Sigmoid colon (tissue), 7 donors: ENCODE results near the gene HRAS. TPM values are rescaled to one million over a fixed set of nuclear protein-coding genes. Genes with fewer than 3 reads are reported as not detected.

Source experiments
- DNase-seq: peaks from one replicate; pipeline ENCODE4 v3.0.0-alpha.2; 2019
- H3K27ac ChIP-seq, 4 donors: fragments of 200-600 bp; sonication (generic); one replicate each; pipeline ENCODE4 v1.5.1; 2016 to 2019; ENCODE audit warnings: mild to moderate bottlenecking in 1 of 4
- H3K27me3 ChIP-seq, 3 donors: fragments of 200-600 bp; sonication (generic); one replicate each; pipeline ENCODE4 v1.5.1; 2019; ENCODE audit warnings: mild to moderate bottlenecking in 1 of 3
- H3K36me3 ChIP-seq, 4 donors: fragments of 200-600 bp; sonication (generic); one replicate each; pipeline ENCODE4 v1.5.1; 2016 to 2019
- H3K4me1 ChIP-seq, 4 donors: fragments of 200-600 bp; sonication (generic); one replicate each; pipeline ENCODE4 v1.5.1; 2017 to 2019
- H3K4me3 ChIP-seq, 4 donors: fragments of 200-600 bp; sonication (generic); one replicate each; pipeline ENCODE4 v1.5.1; 2017 to 2019; ENCODE audit warnings: mild to moderate bottlenecking in 2 of 4, moderate library complexity in 1 of 4
- H3K9me3 ChIP-seq, 4 donors: fragments of 200-600 bp in 3 of 4; sonication (generic) in 3 of 4; one replicate each; pipeline versions ENCODE4 v1.5.1 to v1.6.1; 2013 to 2019
- EP300 ChIP-seq, 4 donors: sonication (generic); formaldehyde crosslinking; IDR thresholded peaks; one replicate each; pipeline ENCODE4 v1.6.1; 2017; ENCODE audit warnings: antibody characterized with exemption in 4 of 4
- POLR2A ChIP-seq, 2 donors: fragments of 450-650 bp; IDR thresholded peaks; one replicate each; pipeline ENCODE4 v1.6.1; 2016; ENCODE audit warnings: antibody characterized with exemption in 2 of 2, mild to moderate bottlenecking in 2 of 2, moderate library complexity in 2 of 2
- POLR2AphosphoS5 ChIP-seq, 4 donors: sonication (generic); formaldehyde crosslinking; IDR thresholded peaks; one replicate each; pipeline ENCODE4 v1.6.1; 2017; ENCODE audit warnings: antibody characterized with exemption in 4 of 4
- WGBS, 2 donors: extraction: QIAGEN DNeasy Blood & Tissue Kit; methylation state at CpG; one replicate each; pipeline ENCODE4 v1.1.7; 2013; 5-methylcytosine and 5-hydroxymethylcytosine counted together
- intact Hi-C: fragments of 100-400 bp; cut with DNase I; formaldehyde crosslinking; loops from one replicate; pipeline ENCODE4 v1.15.1; 2023
- polyA plus RNA-seq, 3 donors: library from polyadenylated mRNA; stranded (reverse); fragments of 200-250 nt; gene quantifications; one replicate each; pipeline ENCODE4 v1.2.3, GENCODE V29; 2013
- total RNA-seq, 4 donors: library from RNA; depleted of rRNA; stranded (reverse); fragments of >200 nt; gene quantifications; one replicate each; pipeline ENCODE4 v1.1.0, GENCODE V29; 2016
- TF ChIP-seq, protein P1 (sequence below), 4 experiments: fragments of 450-650 bp in 3 of 4; fragments of 200-600 bp in 1 of 4; IDR thresholded peaks; one replicate each; pipeline ENCODE4 v1.5.1; 2016 to 2019; ENCODE audit warnings: antibody characterized with exemption in 4 of 4, mild to moderate bottlenecking in 3 of 4, moderate library complexity in 2 of 4
- donor health status: healthy with polysubstance abuse.
- donor health status: Bipolar disorder and iron deficiency.
- donor health status: healthy.

The HRAS gene
- total and polyA plus RNA-seq, 7 donors = 27.8 to 76.1 (median 44.6) TPM

DNA sequence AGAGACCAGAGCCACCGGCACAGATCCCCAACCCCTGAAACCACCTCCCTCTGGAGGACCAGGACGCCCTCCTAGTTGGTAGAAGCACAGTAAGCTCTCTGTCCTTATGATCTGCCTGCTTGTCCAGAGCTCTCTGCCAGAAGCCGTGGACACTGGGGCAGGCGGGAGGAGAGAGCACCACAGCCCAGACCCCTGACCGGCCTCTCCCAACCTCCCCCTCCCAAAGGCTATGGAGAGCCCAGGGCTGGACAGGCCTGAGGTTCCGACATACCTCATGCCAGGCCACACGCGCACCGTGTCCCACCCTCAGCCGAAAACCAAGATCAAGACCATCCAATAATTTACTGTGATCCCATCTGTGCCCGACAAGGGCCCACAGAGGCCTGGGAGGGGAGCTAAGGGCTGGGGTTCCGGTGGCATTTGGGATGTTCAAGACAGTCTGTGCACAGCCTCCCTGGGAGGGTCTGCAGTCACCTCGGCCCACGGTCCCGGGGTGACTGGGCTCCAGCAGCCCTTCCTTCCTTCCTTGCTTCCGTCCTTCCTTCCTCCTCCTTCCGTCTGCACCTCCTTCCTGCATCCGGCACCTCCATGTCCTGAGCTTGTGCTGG lies 3.4 kb downstream of the HRAS start:
- no peak for TF ChIP-seq POLR2A (IDR thresholded peaks at IDR 0.05)
- no peak for TF ChIP-seq POLR2AphosphoS5 (IDR thresholded peaks at IDR 0.05)
- TF ChIP-seq, protein P1, sequence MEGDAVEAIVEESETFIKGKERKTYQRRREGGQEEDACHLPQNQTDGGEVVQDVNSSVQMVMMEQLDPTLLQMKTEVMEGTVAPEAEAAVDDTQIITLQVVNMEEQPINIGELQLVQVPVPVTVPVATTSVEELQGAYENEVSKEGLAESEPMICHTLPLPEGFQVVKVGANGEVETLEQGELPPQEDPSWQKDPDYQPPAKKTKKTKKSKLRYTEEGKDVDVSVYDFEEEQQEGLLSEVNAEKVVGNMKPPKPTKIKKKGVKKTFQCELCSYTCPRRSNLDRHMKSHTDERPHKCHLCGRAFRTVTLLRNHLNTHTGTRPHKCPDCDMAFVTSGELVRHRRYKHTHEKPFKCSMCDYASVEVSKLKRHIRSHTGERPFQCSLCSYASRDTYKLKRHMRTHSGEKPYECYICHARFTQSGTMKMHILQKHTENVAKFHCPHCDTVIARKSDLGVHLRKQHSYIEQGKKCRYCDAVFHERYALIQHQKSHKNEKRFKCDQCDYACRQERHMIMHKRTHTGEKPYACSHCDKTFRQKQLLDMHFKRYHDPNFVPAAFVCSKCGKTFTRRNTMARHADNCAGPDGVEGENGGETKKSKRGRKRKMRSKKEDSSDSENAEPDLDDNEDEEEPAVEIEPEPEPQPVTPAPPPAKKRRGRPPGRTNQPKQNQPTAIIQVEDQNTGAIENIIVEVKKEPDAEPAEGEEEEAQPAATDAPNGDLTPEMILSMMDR (IDR thresholded peaks at IDR 0.05) = no peak
- no peak for TF ChIP-seq EP300 (IDR thresholded peaks at IDR 0.05)
- intact Hi-C loops = loop anchor here (10.0 kb wide), 1 partner anchor 297 kb away; the partner anchor contains the start of genes PSMD13 and SIRT3
- H3K27ac ChIP-seq = no peak overlapping the region
- WGBS, 2 donors = 90 to 91% methylated on average over 18 of the region's 18 CpGs
- H3K36me3 ChIP-seq = peaks cover 0 to 28% (median 22%) of the 10 kb centered on the region in 4 donors
- DNase-seq = no peak
- H3K4me3 ChIP-seq = no peak overlapping the region
- peaks cover 4 to 8% (median 6%) of the 10 kb centered on the region in 3 donors for H3K27me3 ChIP-seq
- H3K4me1 ChIP-seq = peaks cover 0 to 28% (median 25%) of the 10 kb centered on the region in 4 donors
- no peaks in the 10 kb centered on the region for H3K9me3 ChIP-seq

DNA sequence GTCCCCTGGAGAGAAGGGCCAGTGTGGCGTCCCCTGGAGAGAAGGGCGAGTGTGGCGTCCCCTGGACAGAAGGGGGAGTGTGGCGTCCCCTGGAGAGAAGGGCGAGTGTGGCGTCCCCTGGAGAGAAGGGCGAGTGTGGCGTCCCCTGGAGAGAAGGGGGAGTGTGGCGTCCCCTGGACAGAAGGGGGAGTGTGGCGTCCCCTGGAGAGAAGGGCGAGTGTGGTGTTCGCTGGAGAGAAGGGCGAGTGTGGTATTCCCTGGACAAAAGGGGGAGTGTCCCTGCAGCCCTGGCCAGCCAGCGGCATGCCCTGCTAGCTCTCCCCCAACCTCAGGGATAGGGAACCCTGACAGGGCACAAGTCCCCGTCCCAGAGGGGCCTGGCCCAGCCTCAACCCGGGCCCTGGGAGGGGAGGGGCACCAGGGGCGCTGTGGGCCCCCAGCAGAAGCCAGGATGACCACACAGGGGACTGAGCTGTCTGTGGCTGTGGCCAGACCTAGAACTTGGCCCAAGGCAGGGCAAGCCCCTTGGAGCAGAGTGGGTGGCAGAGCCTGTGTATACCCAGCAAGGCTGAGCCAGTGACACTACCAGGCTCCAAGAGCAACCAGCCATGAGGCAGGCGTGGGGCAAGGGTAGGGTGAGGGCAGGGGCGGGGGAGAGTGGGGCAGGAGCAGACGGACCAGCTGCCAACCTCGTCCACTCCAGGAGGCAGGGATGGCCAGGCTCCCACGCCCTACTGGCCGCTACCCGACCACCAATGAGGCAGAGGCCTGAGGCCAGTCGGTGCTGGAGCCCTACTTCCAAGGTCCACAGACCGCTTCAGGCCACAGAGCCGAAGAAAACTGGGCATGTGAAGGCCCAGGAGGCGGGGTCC lies 4.2 kb downstream of the HRAS start:
- WGBS, 2 donors = 89 to 90% methylated on average over 28 of the region's 28 CpGs
- TF ChIP-seq POLR2A (IDR thresholded peaks at IDR 0.05) = no peak
- no peak for TF ChIP-seq POLR2AphosphoS5 (IDR thresholded peaks at IDR 0.05)
- TF ChIP-seq, protein P1 (IDR thresholded peaks at IDR 0.05) = no peak
- TF ChIP-seq EP300 (IDR thresholded peaks at IDR 0.05) = no peak
- no peak overlapping the region for H3K27ac ChIP-seq
- no peaks in the 10 kb centered on the region for H3K9me3 ChIP-seq
- DNase-seq = no peak
- intact Hi-C loops = loop anchor here (10.0 kb wide), 1 partner anchor 296 kb away; the partner anchor contains the start of genes PSMD13 and SIRT3
- H3K4me1 ChIP-seq = peaks cover 0 to 21% (median 17%) of the 10 kb centered on the region in 4 donors
- no peak overlapping the region for H3K4me3 ChIP-seq
- peaks cover 0 to 28% (median 22%) of the 10 kb centered on the region in 4 donors for H3K36me3 ChIP-seq
- peaks cover 0 to under 1% (median 0%) of the 10 kb centered on the region in 3 donors for H3K27me3 ChIP-seq

DNA sequence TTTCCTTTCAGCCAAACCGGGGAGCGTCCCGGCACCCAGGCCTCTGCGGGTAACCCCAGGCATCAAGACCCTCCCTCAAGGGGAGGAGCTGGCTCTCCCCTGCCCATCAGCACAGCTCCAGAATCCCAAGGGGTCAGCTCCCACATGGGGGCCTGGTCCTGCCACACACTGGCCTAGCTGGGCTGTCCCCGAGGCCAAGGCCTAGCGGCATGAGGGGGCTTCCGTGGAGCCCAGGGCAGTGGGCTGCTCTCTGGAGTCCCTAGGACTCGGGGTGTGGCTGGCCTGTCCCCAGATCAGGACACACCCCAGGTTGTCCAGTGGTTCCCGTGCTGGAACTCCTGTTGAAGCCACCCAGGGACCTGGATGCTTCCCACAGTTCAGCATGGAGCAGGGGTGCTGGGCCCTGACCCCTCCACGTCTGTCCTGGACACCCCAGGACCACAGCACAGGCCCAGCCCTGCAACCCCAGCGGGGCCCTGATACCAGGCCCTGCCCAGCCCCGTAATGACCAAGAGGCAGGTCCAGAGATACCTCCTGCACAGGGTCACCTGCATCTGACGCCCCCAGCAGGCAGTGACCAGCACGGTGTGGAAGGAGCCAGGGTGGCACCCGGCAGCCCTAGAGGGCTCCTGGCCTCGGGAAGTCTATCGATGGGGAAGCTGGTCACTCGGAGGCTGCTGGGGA lies 5.5 kb downstream of the HRAS start:
- H3K4me3 ChIP-seq = no peak overlapping the region
- peaks cover 0 to 16% (median 13%) of the 10 kb centered on the region in 4 donors for H3K4me1 ChIP-seq
- no peak overlapping the region for H3K27ac ChIP-seq
- 79 to 86% methylated on average over 18 of the region's 18 CpGs for WGBS, 2 donors
- H3K9me3 ChIP-seq = no peaks in the 10 kb centered on the region
- intact Hi-C loops = loop anchor here (10.0 kb wide), 1 partner anchor 295 kb away; the partner anchor contains the start of genes PSMD13 and SIRT3
- peaks cover 0 to 28% (median 22%) of the 10 kb centered on the region in 4 donors for H3K36me3 ChIP-seq
- no peak for DNase-seq
- TF ChIP-seq, protein P1 (IDR thresholded peaks at IDR 0.05) = no peak
- no peak for TF ChIP-seq POLR2AphosphoS5 (IDR thresholded peaks at IDR 0.05)
- no peak for TF ChIP-seq POLR2A (IDR thresholded peaks at IDR 0.05)
- no peak for TF ChIP-seq EP300 (IDR thresholded peaks at IDR 0.05)
- no peaks in the 10 kb centered on the region for H3K27me3 ChIP-seq

DNA sequence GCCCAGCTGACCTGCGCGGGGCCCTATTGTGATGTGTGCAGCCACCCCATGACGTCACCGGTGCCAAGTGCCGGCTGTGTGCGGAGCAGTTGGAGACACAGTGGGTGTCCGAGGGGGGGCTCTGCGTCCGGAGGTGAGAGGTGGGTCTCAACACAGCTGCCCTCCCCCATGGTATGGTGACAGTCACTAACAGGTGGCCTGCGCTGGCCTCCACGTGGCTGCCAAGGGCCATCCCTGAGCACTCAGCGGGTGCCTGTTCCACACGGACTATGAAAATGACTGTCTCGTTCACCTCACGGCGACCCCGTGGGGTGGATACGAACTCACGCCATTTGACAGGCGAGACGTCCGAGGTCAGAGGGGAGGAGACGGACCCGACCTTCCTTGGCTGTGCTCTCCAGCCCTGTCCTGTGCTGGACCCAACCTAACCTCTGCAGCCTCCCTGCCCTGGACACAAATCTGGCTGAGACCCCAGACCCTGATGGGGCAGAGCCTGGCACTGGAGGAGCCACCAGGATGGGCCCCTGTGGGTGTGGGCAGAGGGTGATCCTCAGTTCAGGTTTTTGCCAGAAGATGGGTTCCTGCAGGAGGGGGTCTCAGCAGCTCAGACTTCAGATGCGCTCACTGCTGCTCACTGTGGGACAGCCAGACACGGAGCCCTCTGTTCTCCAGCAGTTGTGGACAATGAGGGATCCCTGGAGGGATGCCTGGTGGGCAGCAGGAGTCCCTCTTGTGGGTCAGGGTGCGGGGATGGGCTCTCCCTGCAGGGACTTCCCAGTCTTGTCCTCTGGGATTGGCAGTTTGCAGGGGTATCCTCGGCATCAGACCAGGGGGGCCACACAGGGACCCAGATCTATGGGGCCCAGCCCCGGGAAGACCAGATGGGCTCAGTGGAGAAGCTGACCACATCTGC lies 6.3 kb downstream of the HRAS start:
- no peak for DNase-seq
- Histone ChIP-seq H3K4me3 (no peak overlapping the region), H3K27ac (no peak overlapping the region), H3K9me3 (no peaks in the 10 kb centered on the region), H3K36me3 (peaks cover 0 to 28% (median 22%) of the 10 kb centered on the region in 4 donors), H3K4me1 (peaks cover 0 to 10% (median 5%) of the 10 kb centered on the region in 4 donors), H3K27me3 (no peaks in the 10 kb centered on the region)
- TF ChIP-seq EP300 (IDR thresholded peaks at IDR 0.05) = no peak
- TF ChIP-seq, protein P1 (IDR thresholded peaks at IDR 0.05) = no peak
- no peak for TF ChIP-seq POLR2AphosphoS5 (IDR thresholded peaks at IDR 0.05)
- TF ChIP-seq POLR2A (IDR thresholded peaks at IDR 0.05) = no peak
- intact Hi-C loops = no loop called here
- 78 to 82% methylated on average over 29 of the region's 29 CpGs for WGBS, 2 donors
